ENCODE measurements around the gene LMO7.
A peak's percentile ranks its signal among the peaks of the same experiment; 100 is the strongest.

LMO7 gene

GRCh38 chr13:75744127-75744526 is 108.0 kb downstream of the LMO7 start:
- Histone ChIP-seq H3K9me3 (ENCODE audit: control insufficient read depth, low read length) (no peaks in the 10 kb centered on the region), H3K23ac (ENCODE audit: low read length in 2 of 2) (no peak overlapping the region), H3K14ac (ENCODE audit: low read length in 2 of 2) (no peak overlapping the region), H3K18ac (ENCODE audit: low read depth in 1 of 2, low read length in 2 of 2) (no peak overlapping the region), H2AK5ac (ENCODE audit: low read length, severe bottlenecking) (no peak overlapping the region), H2BK15ac (ENCODE audit: low read depth, poor library complexity, severe bottlenecking) (no peak overlapping the region), H3K9ac (ENCODE audit: low read length) (no peak overlapping the region), H4K91ac (ENCODE audit: low read length) (no peak overlapping the region), H3K4me3 (ENCODE audit: insufficient read depth in 1 of 2, low read depth in 1 of 2, low read length in 2 of 2) (no peak overlapping the region), H3K27me3 (ENCODE audit: control insufficient read depth in 1 of 2, insufficient read depth in 1 of 2, low read length in 2 of 2) (no peaks in the 10 kb centered on the region), H3K27ac (ENCODE audit: low read length, poor library complexity, severe bottlenecking) (no peak overlapping the region), H3K4me1 (ENCODE audit: control insufficient read depth, insufficient read depth, low read depth, low read length) (no peaks in the 10 kb centered on the region), H3K4me2 (ENCODE audit: low read length, poor library complexity, severe bottlenecking) (no peak overlapping the region), H2BK120ac (ENCODE audit: low read depth, low read length) (no peak overlapping the region), H2BK12ac (ENCODE audit: low read length in 2 of 2) (no peak overlapping the region), H2AFZ (ENCODE audit: low read depth, low read length) (no peak overlapping the region), H3K36me3 (ENCODE audit: control insufficient read depth in 1 of 2, insufficient read depth in 2 of 2, low read depth in 1 of 2, low read length in 2 of 2) (peaks cover 0 to 13% of the 10 kb centered on the region in 2 experiments), H2BK5ac (ENCODE audit: low read depth, low read length, poor library complexity, severe bottlenecking) (no peak overlapping the region), H3K79me1 (replicated peaks; ENCODE audit: low read length, poor library complexity, severe bottlenecking) (peaks cover 17% of the 10 kb centered on the region), H4K8ac (ENCODE audit: low read length) (no peak overlapping the region), H3K4ac (ENCODE audit: low read depth in 1 of 2, low read length in 2 of 2) (no peak overlapping the region)
- WGBS, result 100% methylated on average over 1 of the region's 2 CpGs
- DNase-seq, result no peak

- 99% methylated on average over 2 of the region's 2 CpGs for WGBS
- no peak overlapping the region for H2BK12ac ChIP-seq (ENCODE audit: low read length in 2 of 2)
Measured at GRCh38 chr13:75745387-75745786, 109.3 kb downstream of the LMO7 start.

GRCh38 chr13:75748874-75749273 is 112.7 kb downstream of the LMO7 start:
- Histone ChIP-seq H2BK15ac (ENCODE audit: low read depth, poor library complexity, severe bottlenecking) (no peak overlapping the region), H3K14ac (ENCODE audit: low read length in 2 of 2) (no peak overlapping the region), H2AFZ (ENCODE audit: low read depth, low read length) (no peak overlapping the region), H3K4me2 (ENCODE audit: low read length, poor library complexity, severe bottlenecking) (no peak overlapping the region), H2BK120ac (ENCODE audit: low read depth, low read length) (no peak overlapping the region), H3K9ac (ENCODE audit: low read length) (peak overlapping the region; percentile 59), H2BK12ac (ENCODE audit: low read length in 2 of 2) (no peak overlapping the region), H2BK5ac (ENCODE audit: low read depth, low read length, poor library complexity, severe bottlenecking) (no peak overlapping the region), H3K4ac (ENCODE audit: low read depth in 1 of 2, low read length in 2 of 2) (no peak overlapping the region), H4K8ac (ENCODE audit: low read length) (no peak overlapping the region), H3K4me3 (ENCODE audit: insufficient read depth in 1 of 2, low read depth in 1 of 2, low read length in 2 of 2) (no peak overlapping the region), H3K23ac (ENCODE audit: low read length in 2 of 2) (no peak overlapping the region), H3K27me3 (ENCODE audit: control insufficient read depth in 1 of 2, insufficient read depth in 1 of 2, low read length in 2 of 2) (no peaks in the 10 kb centered on the region), H3K9me3 (ENCODE audit: control insufficient read depth, low read length) (no peaks in the 10 kb centered on the region), H3K36me3 (ENCODE audit: control insufficient read depth in 1 of 2, insufficient read depth in 2 of 2, low read depth in 1 of 2, low read length in 2 of 2) (peaks cover 0 to 3% of the 10 kb centered on the region in 2 experiments), H2AK5ac (ENCODE audit: low read length, severe bottlenecking) (no peak overlapping the region), H3K18ac (ENCODE audit: low read depth in 1 of 2, low read length in 2 of 2) (no peak overlapping the region), H3K4me1 (ENCODE audit: control insufficient read depth, insufficient read depth, low read depth, low read length) (peaks cover 2% of the 10 kb centered on the region), H3K27ac (ENCODE audit: low read length, poor library complexity, severe bottlenecking) (no peak overlapping the region), H3K79me1 (replicated peaks; ENCODE audit: low read length, poor library complexity, severe bottlenecking) (peaks cover 19% of the 10 kb centered on the region), H4K91ac (ENCODE audit: low read length) (no peak overlapping the region)
- DNase-seq, result no peak
- 100% methylated on average over 1 of the region's 3 CpGs for WGBS

More at GRCh38 chr13:75745387-75745786, 109.3 kb downstream of the LMO7 start:
- H3K27ac ChIP-seq (ENCODE audit: low read length, poor library complexity, severe bottlenecking), result no peak overlapping the region
- no peaks in the 10 kb centered on the region for H3K27me3 ChIP-seq (ENCODE audit: control insufficient read depth in 1 of 2, insufficient read depth in 1 of 2, low read length in 2 of 2)
- H2BK15ac ChIP-seq (ENCODE audit: low read depth, poor library complexity, severe bottlenecking), result no peak overlapping the region
- no peaks in the 10 kb centered on the region for H3K9me3 ChIP-seq (ENCODE audit: control insufficient read depth, low read length)
- H3K4ac ChIP-seq (ENCODE audit: low read depth in 1 of 2, low read length in 2 of 2), result no peak overlapping the region
- no peak overlapping the region for H2AFZ ChIP-seq (ENCODE audit: low read depth, low read length)
- H3K4me3 ChIP-seq (ENCODE audit: insufficient read depth in 1 of 2, low read depth in 1 of 2, low read length in 2 of 2), result no peak overlapping the region
- no peak for DNase-seq
- peaks cover 0 to 13% of the 10 kb centered on the region in 2 experiments for H3K36me3 ChIP-seq (ENCODE audit: control insufficient read depth in 1 of 2, insufficient read depth in 2 of 2, low read depth in 1 of 2, low read length in 2 of 2)
- no peak overlapping the region for H4K91ac ChIP-seq (ENCODE audit: low read length)
- no peak overlapping the region for H2BK5ac ChIP-seq (ENCODE audit: low read depth, low read length, poor library complexity, severe bottlenecking)
- no peak overlapping the region for H3K23ac ChIP-seq (ENCODE audit: low read length in 2 of 2)
- H3K9ac ChIP-seq (ENCODE audit: low read length), result no peak overlapping the region
- no peak overlapping the region for H3K14ac ChIP-seq (ENCODE audit: low read length in 2 of 2)
- no peak overlapping the region for H2BK120ac ChIP-seq (ENCODE audit: low read depth, low read length)
- H4K8ac ChIP-seq (ENCODE audit: low read length), result no peak overlapping the region
- H3K18ac ChIP-seq (ENCODE audit: low read depth in 1 of 2, low read length in 2 of 2), result no peak overlapping the region
- peaks cover 2% of the 10 kb centered on the region for H3K4me1 ChIP-seq (ENCODE audit: control insufficient read depth, insufficient read depth, low read depth, low read length)
- peaks cover 12% of the 10 kb centered on the region for H3K79me1 ChIP-seq (replicated peaks; ENCODE audit: low read length, poor library complexity, severe bottlenecking)
- no peak overlapping the region for H3K4me2 ChIP-seq (ENCODE audit: low read length, poor library complexity, severe bottlenecking)
- no peak overlapping the region for H2AK5ac ChIP-seq (ENCODE audit: low read length, severe bottlenecking)

- Histone ChIP-seq H3K4me1 (ENCODE audit: control insufficient read depth, insufficient read depth, low read depth, low read length) (peaks cover 2% of the 10 kb centered on the region), H3K27ac (ENCODE audit: low read length, poor library complexity, severe bottlenecking) (no peak overlapping the region), H2AFZ (ENCODE audit: low read depth, low read length) (no peak overlapping the region), H2AK5ac (ENCODE audit: low read length, severe bottlenecking) (no peak overlapping the region), H2BK12ac (ENCODE audit: low read length in 2 of 2) (no peak overlapping the region), H3K79me1 (replicated peaks; ENCODE audit: low read length, poor library complexity, severe bottlenecking) (peaks cover 19% of the 10 kb centered on the region), H3K23ac (ENCODE audit: low read length in 2 of 2) (peak overlapping the region in 1 of 2 experiments; percentile 57), H3K4me2 (ENCODE audit: low read length, poor library complexity, severe bottlenecking) (no peak overlapping the region), H3K27me3 (ENCODE audit: control insufficient read depth in 1 of 2, insufficient read depth in 1 of 2, low read length in 2 of 2) (no peaks in the 10 kb centered on the region), H3K14ac (ENCODE audit: low read length in 2 of 2) (no peak overlapping the region), H2BK120ac (ENCODE audit: low read depth, low read length) (no peak overlapping the region), H3K36me3 (ENCODE audit: control insufficient read depth in 1 of 2, insufficient read depth in 2 of 2, low read depth in 1 of 2, low read length in 2 of 2) (peaks cover 0 to 3% of the 10 kb centered on the region in 2 experiments), H3K4me3 (ENCODE audit: insufficient read depth in 1 of 2, low read depth in 1 of 2, low read length in 2 of 2) (peak overlapping the region in 1 of 2 experiments; percentile 42), H2BK5ac (ENCODE audit: low read depth, low read length, poor library complexity, severe bottlenecking) (no peak overlapping the region), H4K8ac (ENCODE audit: low read length) (peak overlapping the region; percentile 70), H4K91ac (ENCODE audit: low read length) (no peak overlapping the region), H2BK15ac (ENCODE audit: low read depth, poor library complexity, severe bottlenecking) (no peak overlapping the region), H3K9me3 (ENCODE audit: control insufficient read depth, low read length) (no peaks in the 10 kb centered on the region), H3K4ac (ENCODE audit: low read depth in 1 of 2, low read length in 2 of 2) (no peak overlapping the region), H3K9ac (ENCODE audit: low read length) (peak overlapping the region; percentile 59), H3K18ac (ENCODE audit: low read depth in 1 of 2, low read length in 2 of 2) (no peak overlapping the region)
- no peak for DNase-seq
- 73% methylated on average over 4 of the region's 4 CpGs for WGBS
Measured at GRCh38 chr13:75749407-75749806, 113.3 kb downstream of the LMO7 start.
